Measurements from ENCODE around the gene SIGLEC5. TPM values are rescaled to one million over a fixed set of nuclear protein-coding genes. Genes with fewer than 3 reads are reported as not detected.

The SIGLEC5 gene
- total and polyA plus RNA-seq, 2 experiments from 2014 or later = not detected

- TF ChIP-seq CREB1 (CRISPR knock-in tag; IDR thresholded peaks at IDR 0.05; ENCODE audit: low read depth) (no peak), STAT1 (IDR thresholded peaks at IDR 0.05; ENCODE audit: unreplicated experiment) (no peak), JUNB (IDR thresholded peaks at IDR 0.05; ENCODE audit: unreplicated experiment) (no peak), CTCF (conservative IDR thresholded peaks at IDR 0.05; ENCODE audit: low read depth in 2 of 2) (no peak), NANOG (IDR thresholded peaks at IDR 0.05; ENCODE audit: borderline replicate concordance) (no peak)
Observed at GRCh38 chr19:51668216-51668615, 38.0 kb upstream of the SIGLEC5 start (continued).

- H3K9me3 Mint-ChIP-seq = peaks cover 32% of the 10 kb centered on the region
- Histone ChIP-seq H3K9me2 (ENCODE audit: insufficient read depth) (no peaks in the 10 kb centered on the region), H2AFZ (no peak overlapping the region), H3K4me2 (no peak overlapping the region), H3K27ac (ENCODE audit: low read depth) (no peak overlapping the region), H3K4me3 (no peak overlapping the region), H3K4me1 (ENCODE audit: insufficient read depth) (no peaks in the 10 kb centered on the region), H4K20me1 (replicated peaks; ENCODE audit: insufficient read depth) (no peaks in the 10 kb centered on the region), H3K79me2 (replicated peaks; ENCODE audit: insufficient read depth) (no peaks in the 10 kb centered on the region), H3K27me3 (ENCODE audit: insufficient read depth) (no peaks in the 10 kb centered on the region), H3F3A (replicated peaks; ENCODE audit: low read depth) (no peaks in the 10 kb centered on the region), H3K36me3 (ENCODE audit: insufficient read depth) (no peaks in the 10 kb centered on the region)
- no peaks in the 10 kb centered on the region for H3K36me3 Mint-ChIP-seq (ENCODE audit: low read depth)
- ATAC-seq (no peak), DNase-seq (ENCODE audit: low spot score) (no peak)
- no peaks in the 10 kb centered on the region for H3K4me1 Mint-ChIP-seq
- H3K4me3 Mint-ChIP-seq = no peak overlapping the region
- no peak for TF ChIP-seq CREB1 (CRISPR knock-in tag; IDR thresholded peaks at IDR 0.05; ENCODE audit: low read depth)
- peak; percentile 14 to 44; a peak in 3 of 4 replicates for TF ChIP-seq CTCF (conservative IDR thresholded peaks at IDR 0.05; ENCODE audit: low read depth in 2 of 2)
- H3K27ac Mint-ChIP-seq = no peak overlapping the region
- H3K27me3 Mint-ChIP-seq (ENCODE audit: insufficient read depth, low read depth, poor library complexity) = peaks cover 6% of the 10 kb centered on the region
Observed at GRCh38 chr19:51664997-51665396, 34.8 kb upstream of the SIGLEC5 start.

- Mint-ChIP-seq H3K27me3 (ENCODE audit: insufficient read depth, low read depth, poor library complexity) (peaks cover 6% of the 10 kb centered on the region), H3K4me1 (no peaks in the 10 kb centered on the region), H3K27ac (no peak overlapping the region), H3K36me3 (ENCODE audit: low read depth) (no peaks in the 10 kb centered on the region), H3K4me3 (no peak overlapping the region), H3K9me3 (peaks cover 26% of the 10 kb centered on the region)
- no peaks in the 10 kb centered on the region for H3F3A ChIP-seq (replicated peaks; ENCODE audit: low read depth)
- DNase-seq (ENCODE audit: low spot score) (no peak), ATAC-seq (no peak)
- H3K27ac ChIP-seq (ENCODE audit: low read depth) = no peak overlapping the region
- no peak overlapping the region for H3K4me2 ChIP-seq
- H3K27me3 ChIP-seq (ENCODE audit: insufficient read depth) = no peaks in the 10 kb centered on the region
- no peak overlapping the region for H3K4me3 ChIP-seq
- H3K36me3 ChIP-seq (ENCODE audit: insufficient read depth) = no peaks in the 10 kb centered on the region
- no peaks in the 10 kb centered on the region for H3K79me2 ChIP-seq (replicated peaks; ENCODE audit: insufficient read depth)
- H3K9me2 ChIP-seq (ENCODE audit: insufficient read depth) = no peaks in the 10 kb centered on the region
- H3K4me1 ChIP-seq (ENCODE audit: insufficient read depth) = no peaks in the 10 kb centered on the region
- H4K20me1 ChIP-seq (replicated peaks; ENCODE audit: insufficient read depth) = no peaks in the 10 kb centered on the region
- H2AFZ ChIP-seq = no peak overlapping the region
- TF ChIP-seq EZH2 (IDR thresholded peaks at IDR 0.05; ENCODE audit: low read depth, unreplicated experiment) (no peak), JUNB (IDR thresholded peaks at IDR 0.05; ENCODE audit: unreplicated experiment) (no peak), ZNF114 (CRISPR knock-in tag; IDR thresholded peaks at IDR 0.05) (no peak), ZNF462 (CRISPR knock-in tag; IDR thresholded peaks at IDR 0.05) (no peak), POLR2AphosphoS5 (IDR thresholded peaks at IDR 0.05; ENCODE audit: low read depth) (no peak)
Observed at GRCh38 chr19:51664131-51664530, 33.9 kb upstream of the SIGLEC5 start.
